A673 (cell line): ENCODE results near the gene CHADL. TPM values are rescaled to one million over a fixed set of nuclear protein-coding genes. Genes with fewer than 3 reads are reported as not detected.
"Not testable (repeated sequence)": the region's sequence is repeated elsewhere in the genome, so short reads cannot be mapped to it uniquely, and the experiment has no call there.

ENCODE experiments used
- BruUV-seq: library from RNA; stranded (reverse); fragments of 400-500 nt; replicated peaks from 2 replicates; lab custom pipeline; 2021; lab: Mats Ljungman, UMichigan
- CTCF ChIA-PET: fragments of 300-600 bp; sonication (Branson Sonifier 250); formaldehyde crosslinking; loops from one replicate; lab custom pipeline; 2022; ENCODE audit warnings: antibody characterized with exemption; lab: Charles Lee
- POLR2A ChIA-PET: fragments of 300-600 bp; sonication (Branson Sonifier 250); formaldehyde crosslinking; loops from one replicate; lab custom pipeline; 2022; ENCODE audit warnings: antibody characterized with exemption; ENCODE audit not compliant: low non-redundant PET; lab: Charles Lee
- DNase-seq: peaks from one replicate; pipeline ENCODE4 v3.0.0-alpha.2; 2015; ENCODE audit warnings: low spot score
- H3K27ac ChIP-seq: fragments of 200-600 bp; sonication (generic); 2 replicates; pipeline ENCODE4 v1.5.1; 2016; ENCODE audit warnings: mixed run types, low read depth, mild to moderate bottlenecking, mixed read lengths, antibody characterized with exemption, low read length; ENCODE audit not compliant: poor library complexity, severe bottlenecking
- H3K27me3 ChIP-seq: fragments of 200-600 bp; sonication (generic); replicated peaks from 2 replicates; pipeline ENCODE4 v1.6.1; 2017; ENCODE audit warnings: mixed run types, low read depth, mild to moderate bottlenecking, mixed read lengths, antibody characterized with exemption, low read length; ENCODE audit not compliant: insufficient read depth, poor library complexity
- H3K36me3 ChIP-seq: fragments of 200-600 bp; sonication (generic); 2 replicates; pipeline ENCODE4 v1.6.1; 2016; ENCODE audit warnings: mixed run types, mild to moderate bottlenecking, mixed read lengths, antibody characterized with exemption, low read length; ENCODE audit not compliant: insufficient read depth, poor library complexity, severe bottlenecking
- H3K4me1 ChIP-seq: fragments of 200-600 bp; sonication (generic); 2 replicates; pipeline ENCODE4 v1.6.1; 2017; ENCODE audit warnings: mixed run types, mild to moderate bottlenecking, mixed read lengths, antibody characterized with exemption, low read length; ENCODE audit not compliant: insufficient read depth, poor library complexity, severe bottlenecking
- H3K4me3 ChIP-seq: fragments of 200-600 bp; sonication (generic); 2 replicates; pipeline ENCODE4 v1.5.1; 2016; ENCODE audit warnings: low read depth, mixed run types, mild to moderate bottlenecking, mixed read lengths, low read length; ENCODE audit not compliant: poor library complexity, severe bottlenecking
- H3K9me3 ChIP-seq: fragments of 200-600 bp; sonication (generic); 2 replicates; pipeline ENCODE4 v1.6.1; 2016; ENCODE audit warnings: mixed run types, low read depth, mild to moderate bottlenecking, mixed read lengths, antibody characterized with exemption, low read length; ENCODE audit not compliant: poor library complexity, severe bottlenecking
- CTCF ChIP-seq: fragments of 300-800, 200-600 bp; sonication (generic); conservative IDR thresholded peaks from 2 replicates; pipeline ENCODE4 v1.5.1; 2017; ENCODE audit warnings: low read depth, mild to moderate bottlenecking, antibody characterized with exemption, low read length, moderate library complexity, mixed read lengths
- EZH2 ChIP-seq: fragments of 200-600 bp; sonication (generic); IDR thresholded peaks from 2 replicates; pipeline ENCODE4 v1.6.1; 2017; ENCODE audit warnings: borderline replicate concordance, low read depth, mild to moderate bottlenecking, mixed read lengths, antibody characterized with exemption, low read length; ENCODE audit not compliant: poor library complexity, severe bottlenecking
- intact Hi-C: fragments of 100-400 bp; cut with micrococcal nuclease; formaldehyde crosslinking; loops from one replicate; pipeline ENCODE4 v1.10.0; 2022; ENCODE audit not compliant: unreplicated experiment
- microRNA-seq: library from miRNA; unstranded; fragments of <30 nt; microRNA quantifications from one replicate; pipeline ENCODE4 v1.2.0, GENCODE V29; 2021
- total RNA-seq: library from RNA; stranded (reverse); gene quantifications from 2 replicates; pipeline ENCODE4 v1.2.3, GENCODE V29; 2021

CHADL gene
- total RNA-seq, 1 experiment from 2014 or later: not detected

- DNase-seq: no peak
- Histone ChIP-seq H3K4me3 (no peak overlapping the region), H3K36me3 (peaks cover 45% of the 10 kb centered on the region), H3K27ac (no peak overlapping the region), H3K4me1 (no peaks in the 10 kb centered on the region), H3K27me3 (no peaks in the 10 kb centered on the region), H3K9me3 (no peaks in the 10 kb centered on the region)
- intact Hi-C loops: no loop called here
- TF ChIP-seq CTCF (no peak), EZH2 (no peak)
- BruUV-seq: no TSS peak
- CTCF ChIA-PET: interaction anchor here (0.5 kb wide), 1 partner anchor 224 kb away, joined by 3 read pairs; no protein-coding TSS in a partner anchor
- POLR2A ChIA-PET: no interaction called here
Measured at GRCh38 chr22:41180926-41181325, 59.8 kb downstream of the CHADL start.

DNA sequence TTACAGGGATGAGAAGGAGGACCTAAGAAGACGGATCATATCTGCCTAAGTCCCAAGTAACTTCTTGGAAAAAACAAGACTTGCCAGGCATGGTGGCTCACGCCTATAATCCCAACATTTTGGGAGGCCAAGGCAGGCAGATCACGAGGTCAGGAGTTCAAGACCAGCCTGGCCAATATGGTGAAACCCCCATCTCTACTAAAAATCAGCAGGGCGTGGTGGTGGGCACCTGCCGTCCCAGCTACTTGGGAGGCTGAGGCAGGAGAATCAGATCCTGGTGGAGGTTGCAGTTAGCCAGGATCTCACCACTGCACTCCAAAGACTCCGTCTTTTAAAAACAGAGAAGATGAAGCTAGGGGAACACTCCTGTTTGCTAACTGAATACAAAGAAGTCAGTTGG lies 60.4 kb downstream of the CHADL start:
- POLR2A ChIA-PET, H3K9me3 ChIP-seq, BruUV-seq, DNase-seq, H3K4me3 ChIP-seq, H3K4me1 ChIP-seq, CTCF ChIA-PET, H3K27me3 ChIP-seq, intact Hi-C loops, H3K27ac ChIP-seq: not testable (repeated sequence)
- H3K36me3 ChIP-seq: peaks cover 51% of the 10 kb centered on the region

Small RNAs within 50 kb of the gene (microRNA-seq; reads per million reads assigned to microRNA genes)
- 4.0 reads per million, percentile 11 among the genes with 10 or more reads in this experiment for gene MIR6889

Other genes with a start within 250 kb of the CHADL start
- 77.2 and 85.6 TPM in 2 replicates for gene EP300, start 148.3 kb downstream of the CHADL start, total RNA-seq
- 31.9 and 32.0 TPM in 2 replicates for gene L3MBTL2, start 35.6 kb downstream of the CHADL start, total RNA-seq
- gene RANGAP1, start 45.3 kb upstream of the CHADL start, total RNA-seq: 159 and 177 TPM in 2 replicates
- gene ZC3H7B, start 60.6 kb upstream of the CHADL start, total RNA-seq: 83.9 and 90.4 TPM in 2 replicates
- 3.9 and 8.0 TPM in 2 replicates for gene TEF, start 141.0 kb upstream of the CHADL start, total RNA-seq
- 48.1 and 53.8 TPM in 2 replicates for gene TOB2, start 205.9 kb upstream of the CHADL start, total RNA-seq
- 72.6 and 85.5 TPM in 2 replicates for gene PHF5A, start 227.8 kb upstream of the CHADL start, total RNA-seq
- gene ACO2, start 228.2 kb upstream of the CHADL start, total RNA-seq: 125 and 127 TPM in 2 replicates